NOMO-1 treated with DMSO at 0.1 percent for 48 hours (cell line): Measurements from ENCODE around the gene HGFAC.
"Not testable (repeated sequence)": the region's sequence is repeated elsewhere in the genome, so short reads cannot be mapped to it uniquely, and the experiment has no call there.

ENCODE experiments used
- DNase-seq: peaks from one replicate; lab custom pipeline; 2025; ENCODE audit not compliant: unreplicated experiment; lab: John Stamatoyannopoulos, UW

Gene HGFAC

DNA sequence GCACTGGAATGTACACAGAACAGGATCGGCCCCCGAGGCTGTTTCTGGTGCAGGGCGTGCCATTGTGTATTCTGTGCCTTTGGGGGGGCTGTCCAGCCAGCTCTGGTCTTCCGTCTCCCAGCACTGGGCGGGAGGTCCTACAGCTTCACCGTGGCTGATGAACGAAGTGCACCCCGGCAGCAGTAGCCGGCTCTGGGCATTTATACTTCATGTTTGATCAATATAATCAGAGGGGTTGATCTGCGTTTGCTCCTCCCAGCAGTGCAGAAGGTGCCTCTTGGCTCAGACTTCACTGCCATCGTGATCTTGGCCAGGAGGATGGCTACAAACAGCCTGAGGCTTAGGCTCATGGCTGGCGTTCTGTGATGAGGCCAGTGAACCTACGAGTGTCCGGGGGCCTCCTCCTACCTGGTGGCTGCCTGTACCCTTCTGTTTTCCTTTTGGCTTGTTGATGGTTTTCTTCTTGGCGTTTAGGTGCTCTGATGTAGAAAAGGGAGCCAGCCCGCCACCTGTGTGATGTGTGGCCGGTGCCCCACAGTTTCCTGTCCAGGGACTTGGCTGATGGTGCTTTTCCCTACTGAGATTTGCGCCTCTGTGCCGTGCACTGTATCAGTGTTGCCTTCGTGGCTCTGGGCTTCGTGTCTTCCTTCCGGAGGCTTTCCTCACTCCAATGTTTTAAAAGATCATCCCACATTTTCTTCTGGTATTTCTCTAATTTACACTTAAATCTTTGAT is 31.2 kb upstream of the HGFAC start:
- DNase-seq: no peak

DNA sequence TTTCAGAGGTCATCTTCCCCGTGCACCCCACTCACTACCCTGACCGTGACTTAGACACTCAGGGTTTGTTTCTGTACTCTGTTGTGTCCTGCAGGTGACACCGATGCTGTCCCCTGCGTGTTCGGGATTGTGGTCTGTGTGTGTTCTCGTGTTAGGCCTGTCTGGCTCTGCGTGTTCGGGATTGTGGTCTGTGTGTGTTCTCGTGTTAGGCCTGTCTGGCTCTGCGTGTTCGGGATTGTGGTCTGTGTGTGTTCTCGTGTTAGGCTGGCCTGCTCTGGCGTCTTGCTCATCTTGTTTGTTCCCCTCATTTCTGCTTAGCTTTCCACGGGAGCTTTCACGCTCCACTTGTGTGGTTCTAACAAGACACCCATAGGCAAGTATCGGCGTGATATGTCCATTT is 30.6 kb upstream of the HGFAC start:
- DNase-seq: not testable (repeated sequence)

DNA sequence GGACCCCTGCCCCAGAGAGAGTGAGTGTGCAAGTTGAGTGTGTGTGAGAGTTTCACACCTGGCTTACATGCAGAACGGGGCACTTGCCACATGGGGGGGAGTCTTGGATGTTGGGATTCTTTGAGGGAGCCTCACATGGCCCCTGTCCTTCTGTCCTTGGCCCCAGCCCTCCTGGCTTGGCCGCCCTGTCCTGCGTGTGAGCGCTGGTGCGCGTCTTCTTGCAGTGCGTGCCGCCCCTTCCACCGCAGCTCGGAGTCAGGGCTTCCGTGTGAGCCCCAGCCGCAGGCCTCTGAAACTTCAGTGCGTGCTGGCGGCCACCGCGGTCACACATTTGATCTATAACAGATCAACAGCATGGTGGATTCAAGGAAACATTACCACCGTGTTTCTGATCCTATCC is 30.1 kb upstream of the HGFAC start:
- DNase-seq: no peak

DNA sequence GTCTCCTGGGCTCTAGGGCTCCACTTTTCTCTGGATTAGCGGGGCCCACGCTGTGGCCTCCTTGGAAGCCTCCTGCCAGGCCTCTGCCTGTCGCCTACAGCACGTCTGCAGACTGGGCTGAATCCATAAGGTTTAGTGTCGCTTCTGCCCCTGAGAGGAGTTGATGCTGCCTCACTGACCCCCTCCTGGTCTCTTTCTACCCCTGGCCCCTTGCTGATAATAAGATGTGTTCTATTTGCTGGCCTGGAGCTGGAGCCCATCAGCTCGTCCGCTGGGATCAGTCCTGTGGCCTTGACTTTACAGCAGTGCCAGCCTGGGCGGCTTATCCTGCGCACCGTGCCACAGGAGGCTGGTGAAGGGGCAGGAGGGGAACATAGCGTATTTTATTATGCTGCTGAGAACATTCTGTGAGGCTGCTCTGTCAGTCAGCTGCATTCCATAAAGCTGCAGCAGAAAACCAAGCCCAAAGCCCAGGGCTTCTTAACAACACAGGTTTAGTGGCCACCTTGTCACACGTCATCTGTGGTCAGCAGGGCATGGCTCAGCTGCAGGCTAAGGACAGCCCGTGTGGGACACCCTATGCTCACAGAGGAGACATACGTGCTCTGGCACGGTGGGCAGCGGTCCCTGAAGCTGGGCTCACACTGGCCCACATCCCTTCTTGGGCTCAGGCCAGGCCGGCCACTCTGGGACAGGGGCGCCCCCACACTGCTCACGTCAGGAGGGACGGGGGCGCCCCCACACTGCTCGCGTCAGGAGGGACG is 29.3 kb upstream of the HGFAC start:
- DNase-seq: no peak

DNA sequence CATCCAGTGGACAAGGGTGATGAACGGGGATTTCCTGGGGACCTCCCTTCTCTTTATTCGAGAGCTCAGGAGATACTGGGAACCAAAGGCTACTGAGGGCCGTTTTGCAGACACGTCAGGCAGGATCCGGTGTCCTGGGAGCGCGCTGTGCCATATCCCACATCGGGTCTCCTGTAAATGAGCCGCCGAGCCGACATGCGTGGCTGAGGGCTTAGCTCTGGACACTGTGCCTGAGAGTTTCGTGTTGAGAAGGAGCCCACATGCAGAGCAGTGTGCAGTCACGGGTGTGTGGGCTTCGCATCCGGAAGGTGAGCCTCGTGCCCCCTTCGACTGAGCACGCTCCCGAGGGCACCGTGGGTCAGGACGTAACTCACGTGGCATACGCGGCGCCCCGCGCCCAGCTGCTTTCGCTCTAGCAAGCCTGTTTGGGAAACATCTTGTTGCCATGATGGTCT is 28.5 kb upstream of the HGFAC start:
- DNase-seq: no peak

DNA sequence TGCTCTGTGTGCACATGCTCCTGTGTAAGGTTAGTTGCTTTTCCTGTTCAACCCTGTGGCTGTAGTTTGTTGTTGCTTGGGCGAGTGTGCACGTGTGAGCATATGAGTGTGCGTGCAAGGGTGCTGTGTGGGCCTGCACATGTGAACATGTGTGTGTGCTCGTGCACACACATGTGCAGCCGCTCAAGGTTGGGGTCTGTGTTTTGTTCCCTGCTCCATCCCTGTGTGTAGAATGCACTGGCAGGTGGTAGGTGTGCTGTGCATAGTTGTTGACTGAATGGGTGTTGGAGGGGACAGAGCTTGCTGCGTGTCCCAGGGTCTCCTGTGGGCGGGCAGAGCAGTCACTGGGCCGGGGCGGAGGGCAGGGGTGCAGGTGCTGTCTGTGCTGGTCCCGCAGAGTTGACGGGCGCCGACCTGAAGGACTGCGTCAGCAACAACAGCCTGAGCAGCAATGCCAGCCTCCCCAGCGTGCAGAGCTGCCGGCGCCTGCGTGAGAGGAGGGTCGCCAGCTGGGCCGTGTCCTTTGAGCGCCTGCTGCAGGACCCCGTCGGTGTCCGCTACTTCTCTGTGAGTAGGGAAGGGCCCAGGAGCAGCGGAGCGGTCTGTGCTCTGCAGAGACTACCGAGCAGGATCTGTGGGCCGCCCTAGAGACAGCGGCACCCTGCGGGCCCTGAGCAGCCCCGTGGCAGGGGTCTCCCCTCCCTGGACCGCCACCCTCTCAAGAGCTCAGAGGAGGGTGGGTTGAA is 27.9 kb upstream of the HGFAC start:
- no peak for DNase-seq

DNA sequence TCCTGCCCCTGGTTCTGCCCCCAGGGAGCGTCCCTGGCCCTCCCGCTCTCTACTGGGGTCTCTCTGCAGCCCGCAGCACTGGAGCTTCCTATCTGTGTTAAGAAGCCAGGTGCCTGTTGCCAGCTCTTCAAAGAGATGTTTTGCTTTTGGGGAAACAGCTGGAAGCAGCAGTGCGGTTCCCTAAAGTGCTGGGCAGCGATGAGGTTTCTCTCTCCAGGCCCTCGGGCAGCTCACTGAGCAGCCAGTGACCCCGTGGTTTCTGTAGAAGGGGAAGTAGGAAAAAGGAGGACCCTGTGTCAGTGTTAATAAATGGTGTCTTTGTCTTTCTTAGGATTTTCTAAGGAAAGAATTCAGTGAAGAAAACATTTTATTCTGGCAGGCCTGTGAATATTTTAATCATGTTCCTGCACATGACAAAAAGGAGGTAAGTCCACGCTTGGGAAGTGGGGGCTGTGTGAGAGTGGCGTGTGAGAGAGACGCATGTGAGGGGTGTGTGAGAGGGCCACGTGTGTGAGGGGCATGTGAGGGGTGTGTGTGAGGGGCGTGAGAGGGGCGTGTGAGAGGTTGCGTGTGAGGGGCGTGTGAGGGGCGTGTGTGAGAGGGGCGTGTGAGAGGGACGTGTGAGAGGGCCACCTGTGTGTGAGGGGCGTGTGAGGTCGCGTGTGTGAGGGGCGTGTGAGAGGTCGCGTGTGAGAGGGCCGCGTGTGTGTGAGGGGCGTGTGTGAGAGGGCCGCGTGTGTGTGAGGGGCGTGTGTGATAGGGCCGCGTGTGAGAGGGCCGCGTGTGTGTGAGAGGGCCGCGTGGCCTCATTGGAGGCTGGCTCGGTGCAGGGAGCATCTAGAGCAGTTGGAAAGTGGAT is 27.1 kb upstream of the HGFAC start:
- DNase-seq: peak; percentile 49

DNA sequence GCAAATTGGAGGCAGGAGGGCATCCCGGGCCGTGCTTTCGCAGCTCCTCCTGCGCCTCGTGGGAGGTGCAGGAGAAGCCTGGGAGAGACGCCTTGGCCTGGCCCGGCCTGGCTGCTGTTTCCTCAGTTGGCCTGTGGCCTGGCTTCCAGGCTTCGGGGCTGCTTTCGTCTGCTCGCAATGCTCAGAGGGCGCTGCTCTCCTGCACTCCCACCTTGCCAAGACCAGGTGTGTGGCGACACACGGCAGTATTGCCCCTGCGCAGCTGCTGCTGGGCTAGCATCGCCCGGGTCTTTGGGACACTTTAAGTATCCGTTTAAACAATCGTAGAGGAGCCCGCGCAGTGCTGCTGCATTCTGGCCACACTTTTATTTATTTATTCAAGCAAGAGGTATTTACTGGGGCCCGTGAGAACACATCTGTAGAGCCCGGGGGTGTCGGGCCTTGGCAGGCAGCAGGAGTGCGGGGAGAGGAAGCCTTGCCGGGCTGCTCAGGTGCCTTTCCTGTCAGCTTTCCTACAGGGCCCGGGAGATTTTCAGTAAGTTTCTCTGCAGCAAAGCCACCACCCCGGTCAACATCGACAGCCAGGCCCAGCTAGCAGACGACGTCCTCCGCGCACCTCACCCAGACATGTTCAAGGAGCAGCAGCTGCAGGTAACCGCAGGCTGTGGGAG is 26.2 kb upstream of the HGFAC start:
- no peak for DNase-seq

DNA sequence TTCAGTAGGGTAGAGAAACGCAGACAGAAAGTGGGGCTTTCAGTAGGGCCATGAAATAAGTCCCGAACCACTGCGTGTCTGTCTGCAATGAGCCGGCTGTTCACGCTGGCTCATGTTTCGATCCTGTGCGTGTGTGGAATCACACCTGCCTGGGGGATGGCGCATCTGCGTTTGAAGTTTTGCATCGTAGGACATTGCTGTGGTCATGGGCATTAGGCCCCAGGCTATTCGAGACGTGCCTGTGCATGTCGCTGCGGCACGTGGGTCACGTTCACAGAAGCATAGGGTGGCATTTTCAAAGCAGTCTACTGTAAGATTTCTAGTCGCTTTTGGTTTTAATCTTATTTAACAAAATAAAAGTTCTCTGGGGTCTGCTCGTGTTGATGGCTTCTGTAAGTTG is 25.5 kb upstream of the HGFAC start:
- DNase-seq: no peak

DNA sequence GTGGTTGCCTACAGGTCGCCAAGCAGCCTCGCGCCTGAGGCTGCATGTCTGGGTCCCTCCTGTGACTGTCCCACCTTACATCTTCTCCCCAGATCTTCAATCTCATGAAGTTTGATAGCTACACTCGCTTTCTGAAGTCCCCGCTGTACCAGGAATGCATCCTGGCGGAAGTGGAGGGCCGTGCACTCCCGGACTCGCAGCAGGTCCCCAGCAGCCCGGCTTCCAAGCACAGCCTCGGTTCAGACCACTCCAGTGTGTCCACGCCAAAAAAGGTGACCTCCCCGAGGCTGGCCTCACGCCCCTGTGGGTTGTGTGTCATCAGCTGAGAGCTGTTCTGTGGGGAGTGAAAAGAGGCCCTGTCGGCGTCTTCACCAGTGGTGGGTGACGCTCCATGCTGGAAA is 24.9 kb upstream of the HGFAC start:
- no peak for DNase-seq

DNA sequence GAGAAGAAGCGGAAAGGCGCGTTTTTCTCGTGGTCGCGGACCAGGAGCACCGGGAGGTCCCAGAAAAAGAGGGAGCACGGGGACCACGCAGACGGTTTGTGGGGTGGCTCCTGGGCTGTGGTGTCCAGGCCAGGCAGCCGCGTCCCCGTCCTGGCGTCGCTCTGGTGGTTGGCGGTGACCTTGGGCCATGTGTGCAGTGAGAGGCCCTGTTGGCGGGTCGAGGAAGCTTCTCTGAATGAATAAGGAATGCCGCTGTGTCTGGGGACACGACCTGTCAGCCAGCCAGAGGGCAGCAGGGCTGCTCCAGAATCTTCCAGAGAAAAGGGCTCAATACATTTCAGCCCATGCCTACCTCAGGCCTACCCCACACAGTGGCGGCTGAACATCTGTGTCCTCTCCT is 24.3 kb upstream of the HGFAC start:
- DNase-seq: no peak

DNA sequence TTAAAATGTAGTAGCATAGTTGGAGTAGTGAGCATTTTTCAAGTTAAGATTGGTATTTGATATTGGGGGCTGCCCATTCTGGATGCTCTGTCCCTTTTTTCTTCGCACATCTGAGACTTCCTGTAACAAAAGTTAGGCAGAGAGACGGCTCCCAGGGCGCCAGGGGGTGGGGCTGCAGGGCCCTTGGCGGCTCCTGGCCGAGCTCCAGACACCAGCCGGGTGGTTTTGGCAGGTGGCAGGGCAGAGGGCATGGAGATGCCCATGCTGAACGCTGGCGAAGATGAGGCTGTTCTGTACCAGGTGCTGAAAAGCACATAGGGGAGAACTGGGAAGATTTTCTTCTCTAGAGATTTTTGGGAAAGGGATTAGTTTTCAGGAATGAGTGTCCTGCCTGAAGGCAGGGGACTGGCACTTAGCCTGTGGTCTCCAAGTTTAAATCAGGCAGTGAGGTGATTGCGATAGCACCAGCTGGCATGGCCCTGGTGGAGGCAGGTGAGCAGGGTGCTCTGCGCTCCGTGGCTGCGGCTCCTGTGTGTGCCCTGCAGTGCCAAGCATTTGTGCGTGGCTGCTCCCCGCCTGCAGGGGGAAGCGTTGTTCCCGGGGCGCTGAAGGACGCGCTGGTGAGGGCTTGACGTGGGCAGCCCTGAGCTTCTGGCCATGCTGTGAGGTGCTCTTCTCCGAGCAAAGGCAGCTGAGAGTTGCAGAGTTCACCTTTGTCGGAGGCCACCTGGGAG is 23.6 kb upstream of the HGFAC start:
- no peak for DNase-seq

DNA sequence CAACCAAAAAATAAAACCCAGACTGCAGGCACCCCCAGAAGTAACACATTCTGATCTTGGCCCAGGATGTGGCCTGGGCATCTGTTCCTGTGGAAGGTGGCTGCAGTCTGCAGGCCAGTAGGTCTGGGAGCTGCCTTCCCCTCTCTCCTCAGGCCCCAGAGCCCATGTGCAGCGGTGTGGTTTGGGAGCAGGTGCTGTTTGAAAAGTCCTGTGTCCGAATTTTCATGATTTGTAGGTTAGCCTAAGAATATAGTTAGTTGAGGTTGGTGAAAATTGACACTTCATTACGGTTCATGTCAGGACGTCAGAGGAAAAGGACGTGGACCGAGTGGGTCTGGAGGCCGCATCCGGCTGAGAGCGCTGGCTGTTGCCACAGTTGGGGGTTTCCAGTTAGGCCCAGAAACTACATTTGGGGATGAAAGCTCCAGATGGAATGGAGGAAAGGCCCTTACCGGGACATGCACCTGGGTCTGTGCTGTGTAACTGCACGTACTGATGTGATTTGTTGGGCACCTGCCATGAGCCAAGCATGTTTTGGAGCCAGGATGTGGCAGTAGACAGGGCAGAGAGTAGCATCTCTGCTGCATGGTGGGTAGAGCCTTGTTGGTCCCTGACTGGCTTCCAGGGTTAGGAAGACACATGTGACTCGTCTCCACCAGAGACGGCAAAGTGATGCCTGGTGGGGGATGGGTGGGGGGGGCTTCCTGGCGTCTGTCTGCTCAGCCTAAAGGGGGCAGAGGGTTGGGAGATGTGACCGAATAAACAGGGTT is 21.7 kb upstream of the HGFAC start:
- no peak for DNase-seq

DNA sequence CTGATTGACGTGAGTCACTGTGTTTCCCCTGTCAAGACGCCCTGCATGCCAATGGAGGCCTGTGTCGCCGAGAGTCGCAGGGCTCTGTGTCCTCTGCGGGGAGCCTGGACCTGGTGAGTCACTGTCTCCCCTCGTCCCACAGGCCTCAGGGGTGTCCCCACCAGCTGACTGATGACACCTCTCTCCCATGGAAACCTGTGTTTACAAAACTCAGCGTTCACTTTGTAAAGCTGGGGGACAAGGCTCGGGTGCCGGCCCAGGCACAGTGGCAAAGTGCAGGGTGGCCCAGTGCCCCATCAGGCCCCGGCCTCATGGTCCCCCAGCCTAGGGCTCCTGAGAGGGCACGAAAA is 21.2 kb upstream of the HGFAC start:
- DNase-seq: no peak

DNA sequence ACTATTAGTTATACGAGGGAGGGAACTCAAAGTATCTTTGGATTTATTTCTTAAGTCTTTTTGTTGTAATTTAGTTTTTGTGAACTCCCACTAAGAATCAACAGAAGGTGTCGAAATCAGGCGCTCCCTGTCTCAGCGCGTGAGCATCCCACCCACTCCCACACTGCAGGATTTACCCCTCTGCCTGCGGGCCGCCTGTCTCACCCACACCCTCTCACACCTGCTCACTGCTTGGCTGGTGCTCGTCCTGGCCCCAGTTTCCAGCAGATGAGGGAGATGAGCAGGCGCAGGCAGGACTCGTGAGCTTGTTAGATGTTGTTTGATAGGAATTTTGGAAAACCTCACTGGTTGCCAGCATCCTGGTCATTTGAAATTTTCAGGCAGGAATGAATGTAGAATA is 20.8 kb upstream of the HGFAC start:
- DNase-seq: no peak

DNA sequence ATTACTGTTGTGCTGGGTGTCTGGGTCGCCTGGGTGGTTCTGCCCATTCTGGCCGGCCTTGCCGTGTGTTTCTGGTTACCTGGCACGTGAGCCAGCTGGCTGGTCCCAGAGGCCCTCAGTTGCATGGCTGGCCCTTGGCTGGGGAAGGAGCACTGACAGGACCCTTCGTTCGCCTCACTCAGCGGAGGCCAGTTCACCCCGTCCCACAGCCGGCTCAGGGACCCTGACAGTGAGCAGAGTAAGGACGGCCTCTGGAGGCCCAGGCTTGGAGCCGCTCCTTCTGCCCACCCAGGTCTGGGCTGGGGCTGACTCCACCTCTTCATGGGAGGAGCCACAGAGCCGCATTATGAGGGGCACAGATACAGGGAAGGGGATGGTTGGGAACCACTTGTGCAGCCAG is 20.3 kb upstream of the HGFAC start:
- no peak for DNase-seq

DNA sequence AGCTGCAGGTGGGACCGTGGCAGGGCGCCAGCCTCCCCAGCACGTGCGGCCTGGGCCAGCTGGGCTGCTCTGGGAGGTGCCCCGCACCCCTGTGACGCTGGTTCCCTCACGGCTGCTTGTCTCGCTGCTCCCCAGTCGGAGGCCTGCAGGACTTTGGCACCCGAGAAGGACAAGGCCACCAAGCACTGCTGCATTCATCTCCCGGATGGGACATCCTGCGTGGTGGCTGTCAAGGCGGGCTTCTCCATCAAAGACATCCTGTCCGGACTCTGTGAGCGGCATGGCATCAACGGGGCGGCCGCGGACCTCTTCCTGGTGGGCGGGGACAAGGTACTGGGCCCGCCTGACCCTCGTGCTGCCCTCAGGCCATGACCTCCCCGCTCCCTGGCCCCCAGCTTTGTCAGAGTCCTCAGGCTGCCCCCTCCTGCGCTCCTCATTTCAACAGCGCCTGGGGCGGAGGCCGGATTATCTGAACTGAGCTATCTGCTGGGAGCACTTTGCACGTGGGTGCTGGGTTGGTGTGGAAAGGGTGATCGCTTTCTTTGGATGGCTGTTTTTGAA is 19.4 kb upstream of the HGFAC start:
- no peak for DNase-seq

DNA sequence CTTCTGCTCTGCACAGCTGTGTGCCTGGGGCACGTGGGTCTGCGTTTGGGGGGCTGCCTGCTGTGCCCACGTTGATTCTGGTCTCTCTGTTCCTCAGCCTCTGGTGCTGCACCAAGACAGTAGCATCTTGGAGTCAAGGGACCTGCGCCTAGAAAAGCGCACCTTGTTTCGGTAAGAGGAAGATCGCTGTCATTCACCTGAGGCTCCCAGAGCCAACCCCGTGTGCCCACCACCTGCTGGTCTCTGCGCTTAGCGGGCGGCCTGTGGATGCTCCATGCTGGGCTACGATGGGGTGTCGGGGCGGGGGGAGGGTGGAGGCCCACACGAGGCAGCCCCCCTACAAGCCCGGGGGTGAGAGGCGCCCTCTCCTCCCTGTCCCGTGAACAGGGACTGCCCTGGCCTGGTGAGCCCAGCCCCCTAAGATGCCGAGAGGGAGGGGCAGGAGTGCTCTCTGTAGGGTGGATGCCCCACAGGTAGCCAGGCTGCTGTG is 18.9 kb upstream of the HGFAC start:
- DNase-seq: no peak

DNA sequence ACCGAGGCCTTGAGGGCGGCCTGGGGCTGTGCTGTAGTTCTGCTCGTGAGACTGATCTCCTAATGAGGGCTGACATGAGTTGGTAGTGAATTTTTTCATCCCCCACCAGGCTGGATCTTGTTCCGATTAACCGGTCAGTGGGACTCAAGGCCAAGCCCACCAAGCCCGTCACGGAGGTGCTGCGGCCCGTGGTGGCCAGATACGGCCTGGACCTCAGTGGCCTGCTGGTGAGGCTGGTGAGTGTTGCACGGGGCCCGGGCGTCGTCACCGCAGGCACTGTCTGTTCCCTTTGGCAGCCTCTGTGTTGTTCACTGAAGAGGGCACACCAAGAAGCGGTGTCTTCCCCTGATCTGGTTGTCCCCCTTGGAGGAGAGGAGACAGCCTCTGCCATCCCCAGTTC is 18.4 kb upstream of the HGFAC start:
- DNase-seq: no peak
